Suppressor macrophage treated with lipopolysaccharide for 1 hour (primary cell): ENCODE data around the gene PARVB.

ENCODE experiments used
- DNase-seq, 3 donors: peaks; one replicate each; pipeline ENCODE4 v3.0.0-alpha.2; 2020 to 2022

The PARVB gene

DNA sequence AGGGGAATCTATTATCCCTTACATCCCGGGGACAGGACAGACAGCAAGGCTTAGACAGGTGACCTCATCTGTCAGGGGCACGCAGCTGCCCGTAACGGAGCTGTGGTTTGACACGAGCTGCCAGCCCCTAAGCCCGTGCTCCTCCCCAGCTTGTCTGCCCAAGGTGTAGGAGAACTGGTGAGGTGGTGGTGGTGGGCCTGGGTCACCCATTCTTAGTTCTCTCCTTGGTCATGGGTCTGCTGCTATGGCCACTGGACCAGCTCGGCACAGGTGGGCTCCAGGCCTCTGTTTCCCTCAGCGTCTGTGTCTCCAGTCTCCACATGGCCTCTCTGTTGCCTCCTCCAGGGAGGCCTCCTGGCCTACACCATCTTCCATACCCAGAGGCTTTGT lies 162.0 kb downstream of the PARVB start:
- DNase-seq = no peak

GRCh38 chr22:44186737-44187136 lies 162.6 kb downstream of the PARVB start:
- DNase-seq = no peak

GRCh38 chr22:44187652-44188230 lies 163.6 kb downstream of the PARVB start:
- DNase-seq = no peak

GRCh38 chr22:44188316-44188715 lies 164.2 kb downstream of the PARVB start:
- no peak for DNase-seq

- no peak for DNase-seq
These were observed 165.0 kb downstream of the PARVB start for GRCh38 chr22:44188986-44189630.

- no peak for DNase-seq
These were observed 166.4 kb downstream of the PARVB start for GRCh38 chr22:44190381-44190976.

GRCh38 chr22:44191036-44191454 lies 166.9 kb downstream of the PARVB start:
- peak; percentile 35 to 51 (median 46) for DNase-seq

- DNase-seq = peak; percentile 67 to 82 (median 68)
These were observed 168.2 kb downstream of the PARVB start for GRCh38 chr22:44192098-44192815.

DNA sequence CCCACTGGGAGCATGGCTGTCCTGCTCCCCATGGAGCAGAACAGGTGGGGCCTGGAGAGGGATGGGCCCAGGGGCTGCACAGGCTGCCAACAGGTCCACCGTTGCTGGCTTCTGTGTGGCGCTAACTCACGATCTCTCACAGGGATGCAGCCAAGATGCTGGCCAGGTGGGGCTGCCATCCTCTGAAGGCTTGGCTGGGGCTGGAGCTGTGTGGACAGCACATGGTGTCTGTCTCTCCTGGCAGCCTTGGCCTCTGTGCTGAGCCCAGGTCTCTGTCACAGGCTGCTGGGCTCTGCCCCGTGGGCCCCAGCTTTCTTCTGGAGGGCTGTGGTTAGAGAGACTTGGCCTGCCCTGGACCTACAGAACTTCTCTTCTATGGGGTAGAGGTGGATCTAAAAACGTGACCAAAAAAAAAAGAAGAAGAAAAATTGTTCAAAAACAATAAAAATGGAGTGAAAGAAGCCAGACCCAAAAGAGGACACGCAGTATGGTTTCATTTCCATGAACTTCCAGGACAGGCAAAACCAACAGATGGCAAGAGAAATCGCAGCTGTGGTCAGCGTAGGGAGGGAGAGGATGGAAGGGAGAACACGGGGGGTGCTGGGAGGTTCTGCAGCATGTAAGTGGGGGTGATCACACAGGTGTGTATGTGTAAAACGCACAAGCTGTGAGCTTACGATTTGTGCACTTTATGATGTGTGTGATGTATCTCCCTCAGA lies 168.9 kb downstream of the PARVB start:
- no peak for DNase-seq

DNA sequence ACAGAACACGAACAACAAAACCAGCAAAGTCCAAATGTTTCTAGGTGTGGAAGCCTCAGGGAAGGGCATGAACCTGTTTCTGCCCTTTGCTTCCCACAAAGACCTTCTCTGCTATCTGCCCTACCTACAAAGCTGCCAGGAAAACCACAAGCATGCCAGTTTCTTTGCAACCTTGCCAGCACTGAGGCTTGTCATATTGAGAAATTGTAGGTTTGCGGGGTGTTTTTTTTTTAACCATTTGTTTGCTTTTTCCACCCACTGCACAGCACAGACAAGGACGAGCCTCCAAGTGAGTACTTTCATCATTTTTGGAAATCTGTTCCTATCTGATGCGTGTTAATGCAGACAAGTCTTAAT lies 169.4 kb downstream of the PARVB start:
- DNase-seq = no peak

GRCh38 chr22:44194569-44194968 lies 170.5 kb downstream of the PARVB start:
- DNase-seq = no peak

DNA sequence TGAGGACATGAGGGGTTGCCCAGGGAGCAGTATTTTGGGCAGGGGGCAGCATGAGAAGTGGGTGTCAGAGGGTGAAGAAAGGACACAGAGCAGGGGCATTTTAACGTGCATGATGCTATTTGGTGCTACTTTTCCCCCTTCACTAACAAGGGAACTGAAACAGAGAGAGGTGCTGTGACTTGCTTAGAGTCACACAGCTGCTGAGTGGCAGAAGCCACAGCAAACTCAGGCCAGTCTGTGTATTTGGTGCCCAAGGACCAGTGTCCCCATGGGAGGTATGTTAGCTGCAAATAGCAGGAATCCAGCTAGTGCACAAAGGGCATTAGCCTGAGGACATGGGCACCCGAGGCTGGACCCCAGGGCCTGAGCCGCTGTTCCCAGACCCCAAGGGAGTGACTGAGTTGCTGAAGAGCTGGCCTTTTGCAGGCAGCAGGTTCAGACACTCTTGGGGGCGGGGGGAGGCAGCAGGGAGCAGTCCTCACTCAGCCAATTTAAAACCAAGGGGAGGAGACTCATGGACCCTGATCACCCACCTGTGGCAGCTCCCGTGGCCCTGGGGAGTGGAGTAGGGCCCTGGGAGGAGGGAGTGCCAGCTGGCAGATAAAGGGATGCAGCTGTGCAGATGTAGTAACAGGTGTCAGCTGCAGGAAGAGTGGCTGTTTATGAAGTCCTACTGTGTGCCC lies 171.2 kb downstream of the PARVB start:
- DNase-seq = no peak

- no peak for DNase-seq
These were observed 172.1 kb downstream of the PARVB start for GRCh38 chr22:44196241-44196640.

DNA sequence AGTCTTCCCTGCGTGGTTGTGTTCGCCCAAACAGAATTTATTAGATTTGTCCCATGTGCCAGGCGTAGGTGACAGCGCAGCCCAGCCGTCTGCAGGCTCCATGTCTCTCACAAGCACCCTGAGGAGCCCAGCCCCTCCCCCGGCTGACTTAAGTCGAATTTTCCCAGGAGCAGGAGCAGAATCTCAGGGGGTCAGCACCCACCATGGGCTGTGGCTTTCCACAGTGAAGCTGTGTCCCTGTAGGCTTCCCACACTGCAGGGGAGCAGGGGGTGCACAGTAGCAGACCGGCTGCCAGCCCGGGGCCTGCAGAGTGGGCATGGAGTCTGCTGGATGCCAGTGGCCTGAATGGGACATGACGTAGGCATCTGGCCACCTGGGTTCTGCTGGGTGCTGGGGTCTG lies 172.6 kb downstream of the PARVB start:
- no peak for DNase-seq

DNA sequence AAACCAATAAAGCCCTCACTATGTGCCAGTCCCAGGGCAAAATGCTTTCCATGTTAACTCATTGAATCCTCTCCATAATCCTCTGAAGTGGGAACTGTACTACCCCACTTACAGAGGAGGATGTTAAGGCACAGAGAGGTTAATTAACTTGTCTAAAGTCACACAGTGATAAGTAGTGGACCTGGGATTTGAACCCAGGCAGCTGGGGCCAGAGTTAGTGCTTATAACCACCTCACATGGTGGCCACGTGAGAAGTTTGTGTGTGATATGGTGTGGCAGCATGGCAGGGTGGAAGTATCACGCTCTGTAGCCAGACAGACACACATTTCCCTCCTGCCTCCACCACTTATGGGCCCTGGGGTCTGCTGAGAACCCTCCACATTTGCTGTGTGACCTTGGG lies 173.2 kb downstream of the PARVB start:
- DNase-seq = no peak

DNA sequence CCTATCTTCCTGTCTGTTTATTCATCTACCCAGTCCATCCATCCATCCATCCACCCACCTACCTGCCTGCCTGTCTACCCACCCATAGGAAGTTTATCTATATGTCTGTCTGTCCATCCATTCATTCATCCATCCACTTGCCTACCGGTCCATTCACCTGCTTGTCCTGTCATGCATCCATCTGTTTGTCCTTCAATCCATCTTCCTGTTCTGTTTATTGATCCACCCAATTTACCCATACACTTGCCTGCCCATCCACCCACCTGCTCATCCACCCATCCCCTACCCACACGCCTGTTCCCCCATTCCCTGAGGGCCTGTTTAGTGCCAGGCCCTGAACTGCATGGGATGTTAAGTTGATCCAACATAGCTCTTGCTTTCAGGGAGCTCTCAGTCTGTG lies 175.1 kb downstream of the PARVB start:
- DNase-seq = no peak

- no peak for DNase-seq
These were observed 175.8 kb downstream of the PARVB start for GRCh38 chr22:44199866-44200265.

- DNase-seq = no peak
These were observed 176.3 kb downstream of the PARVB start for GRCh38 chr22:44200451-44200850.

GRCh38 chr22:44200855-44201550 lies 176.9 kb downstream of the PARVB start:
- no peak for DNase-seq

- DNase-seq = no peak
These were observed 177.6 kb downstream of the PARVB start for GRCh38 chr22:44201665-44202064.

GRCh38 chr22:44202261-44202789 lies 178.2 kb downstream of the PARVB start:
- peak in 1 of 3 donors; percentile 31 for DNase-seq

DNA sequence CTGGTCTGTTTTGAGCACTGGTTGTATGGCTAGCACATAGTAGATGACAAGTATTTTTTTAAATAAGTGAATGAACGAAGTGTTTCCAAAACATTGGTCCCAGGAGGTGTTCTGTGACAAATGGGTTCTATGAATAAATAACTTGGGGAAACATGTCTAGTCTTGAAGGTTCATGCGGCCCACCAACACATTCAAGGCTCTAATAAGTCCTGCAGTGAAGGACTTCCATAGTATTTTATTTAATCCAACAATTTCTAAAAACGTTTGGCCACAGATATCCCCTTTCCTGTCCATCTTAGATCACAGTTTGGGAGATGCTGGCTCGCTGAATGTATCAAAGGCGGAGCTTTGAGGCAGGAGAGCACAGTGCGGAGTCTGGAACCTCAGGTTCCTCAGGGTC lies 179.1 kb downstream of the PARVB start:
- no peak for DNase-seq
